HepG2 (cell line): ENCODE data around the gene TNRC18. TPM values are rescaled to one million over a fixed set of nuclear protein-coding genes. Genes with fewer than 3 reads are reported as not detected.

Experiments used
- ATAC-seq: fragments of 200-7000 bp; cut with Tn5 transposase; 3 replicates; pipeline ENCODE4 v1.9.1; 2020; ENCODE audit warnings: mild to moderate bottlenecking, moderate library complexity
- BruUV-seq: library from RNA; stranded (reverse); fragments of 400-500 nt; replicated peaks from 2 replicates; lab custom pipeline; 2021; lab: Mats Ljungman, UMichigan
- CTCF ChIA-PET: fragments of 300-600 bp; formaldehyde crosslinking; extraction: SDS; loops from one replicate; lab custom pipeline; 2021; ENCODE audit warnings: low total read pairs, inconsistent platforms, low intra/inter-chr PET ratio; lab: Yijun Ruan, JAX
- POLR2A ChIA-PET: fragments of 350-600 bp; sonication (Branson Sonifier 250); formaldehyde crosslinking; loops from one replicate; lab custom pipeline; 2020; ENCODE audit warnings: antibody characterized with exemption, inconsistent platforms; lab: Yijun Ruan, JAX
- DNase-seq: peaks from one replicate; pipeline ENCODE4 v3.0.0-alpha.2; 2015; ENCODE audit warnings: low spot score
- FAIRE-seq: peaks from 3 replicates; lab custom pipeline; 2011; peaks lifted over from hg19 to GRCh38; lab: Jason Lieb, UNC
- H2AFZ ChIP-seq: one replicate; pipeline ENCODE4 v1.6.1; 2011; ENCODE audit warnings: low read length, inconsistent platforms
- H3K27ac ChIP-seq: fragments of 300-600 bp; 3 replicates; pipeline ENCODE4 v1.8.0; 2011; ENCODE audit warnings: mixed run types, mild to moderate bottlenecking, mixed read lengths, low read length, inconsistent platforms; ENCODE audit not compliant: insufficient read depth; ENCODE audit errors: extremely low read length
- H3K27me3 ChIP-seq, 2 experiments: fragments of 200-600 bp in 1 of 2; 2 replicates in 1 of 2; 3 replicates in 1 of 2; pipeline versions ENCODE4 v1.6.0 to v1.8.0; 2011; ENCODE audit warnings: low read length in 2 of 2, mild to moderate bottlenecking in 2 of 2, moderate library complexity in 2 of 2, inconsistent platforms in 1 of 2; ENCODE audit not compliant: insufficient read depth in 2 of 2, control insufficient read depth in 1 of 2
- H3K36me3 ChIP-seq, 2 experiments: fragments of 200-600 bp in 1 of 2; replicated peaks in 1 of 2; 2 replicates in 1 of 2; 3 replicates in 1 of 2; pipeline versions ENCODE4 v1.5.1 to v1.8.0; 2011; ENCODE audit warnings: low read length in 2 of 2, inconsistent platforms in 1 of 2; ENCODE audit not compliant: insufficient read depth in 2 of 2, control insufficient read depth in 1 of 2
- H3K4me1 ChIP-seq: 2 replicates; pipeline ENCODE4 v1.5.1; 2012; ENCODE audit warnings: low read length, inconsistent platforms; ENCODE audit not compliant: insufficient read depth
- H3K4me2 ChIP-seq: 2 replicates; pipeline ENCODE4 v1.6.0; 2011; ENCODE audit warnings: low read depth, low read length, inconsistent platforms
- H3K4me3 ChIP-seq, 3 experiments: fragments of 200-600 bp in 1 of 3; sonication (generic), shearing (Covaris generic) in 1 of 3; replicated peaks in 1 of 3; 2 replicates each; pipeline ENCODE4 v1.5.1; 2011 to 2016; ENCODE audit warnings: low read length in 3 of 3, inconsistent platforms in 2 of 3, low read depth in 2 of 3, mild to moderate bottlenecking in 2 of 3, control low read depth in 1 of 3, mixed read lengths in 1 of 3; ENCODE audit not compliant: insufficient read depth in 1 of 3
- H3K79me2 ChIP-seq: one replicate; pipeline ENCODE4 v1.6.1; 2011; ENCODE audit warnings: low read length, inconsistent platforms; ENCODE audit not compliant: insufficient read depth
- H3K9ac ChIP-seq: 2 replicates; pipeline ENCODE4 v1.6.0; 2011; ENCODE audit warnings: mild to moderate bottlenecking, low read depth, low read length, inconsistent platforms; ENCODE audit not compliant: insufficient read depth
- H3K9me3 ChIP-seq: 2 replicates; pipeline ENCODE4 v1.5.1; 2012; ENCODE audit warnings: mild to moderate bottlenecking, low read length
- H4K20me1 ChIP-seq: 2 replicates; pipeline ENCODE4 v1.6.0; 2011; ENCODE audit warnings: inconsistent platforms, mild to moderate bottlenecking, low read length, moderate library complexity; ENCODE audit not compliant: insufficient read depth
- ARID2 ChIP-seq: sonication (generic); formaldehyde crosslinking; IDR thresholded peaks from 2 replicates; pipeline ENCODE4 v1.8.1; 2022; ENCODE audit warnings: mild to moderate bottlenecking, missing genetic modification reagents, borderline replicate concordance
- BRD4 ChIP-seq: sonication (generic); formaldehyde crosslinking; IDR thresholded peaks from 2 replicates; pipeline ENCODE4 v1.4.0; 2020; ENCODE audit warnings: missing genetic modification reagents
- NRL ChIP-seq: sonication (generic); formaldehyde crosslinking; IDR thresholded peaks from 2 replicates; pipeline ENCODE4 v1.5.0; 2020; ENCODE audit warnings: missing genetic modification reagents, mild to moderate bottlenecking, moderate library complexity, borderline replicate concordance
- RBM22 ChIP-seq: fragments of 200-400 bp; formaldehyde crosslinking; optimal IDR thresholded peaks from 2 replicates; pipeline ENCODE3; 2017; ENCODE audit warnings: mild to moderate bottlenecking, low read length, moderate library complexity
- ZNF121 ChIP-seq: sonication (generic); formaldehyde crosslinking; IDR thresholded peaks from 2 replicates; pipeline ENCODE4 v1.5.0; 2020; ENCODE audit warnings: mild to moderate bottlenecking, missing genetic modification reagents
- WGBS: methylation state at CpG from one replicate; pipeline ENCODE4 v1.1.6; 2017; ENCODE audit warnings: low lambda C conversion rate; 5-methylcytosine and 5-hydroxymethylcytosine counted together
- in situ Hi-C: cut with HindIII; loops from 2 replicates; pipeline ENCODE4 v1.10.0; 2017; ENCODE audit warnings: low pct_unique_long_range_greater_than_20kb; ENCODE audit not compliant: extremely low pct_ligation_motif_present
- intact Hi-C: fragments of 100-400 bp; cut with micrococcal nuclease; formaldehyde crosslinking; loops from one replicate; pipeline ENCODE4 v1.10.0; 2022; ENCODE audit not compliant: unreplicated experiment
- polyA plus RNA-seq, 8 experiments: library from polyadenylated mRNA; depleted of rRNA in 3 of 8; stranded (reverse) in 7 of 8; unstranded in 1 of 8; fragments of >200 nt; fragmentation: Illumina TruSeq in 4 of 8; extraction: Trizol in 4 of 8; gene quantifications; 2 replicates each; pipeline versions ENCODE4 v1.2.1 to v1.2.3, GENCODE V29; 2011 to 2016; ENCODE audit warnings: low read depth in 4 of 8, missing spikeins in 1 of 8, mixed read lengths in 1 of 8; ENCODE audit not compliant: insufficient read depth in 1 of 8
- total RNA-seq, 5 experiments: library from RNA; depleted of rRNA; stranded (reverse); fragments of >200 nt; fragmentation: Illumina TruSeq; extraction: Trizol; gene quantifications; 2 replicates each; pipeline ENCODE4 v1.2.3, GENCODE V29; 2016; ENCODE audit warnings: low read depth in 1 of 5
- TF ChIP-seq, protein P1 (sequence below): sonication (generic); formaldehyde crosslinking; IDR thresholded peaks from 2 replicates; pipeline ENCODE4 v1.8.0; 2022; ENCODE audit warnings: mild to moderate bottlenecking, missing genetic modification reagents; ENCODE audit not compliant: insufficient replicate concordance
- TF ChIP-seq, protein P2 (sequence below): sonication (generic); formaldehyde crosslinking; IDR thresholded peaks from 2 replicates; pipeline ENCODE4 v1.5.0; 2020; ENCODE audit warnings: mild to moderate bottlenecking, missing genetic modification reagents

Gene TNRC18
- total and polyA plus RNA-seq, 2 of the 13 experiments (the other 11 are each of a cell fraction or from before 2014, with no cell fraction given): 11.7 to 17.4 TPM

DNA sequence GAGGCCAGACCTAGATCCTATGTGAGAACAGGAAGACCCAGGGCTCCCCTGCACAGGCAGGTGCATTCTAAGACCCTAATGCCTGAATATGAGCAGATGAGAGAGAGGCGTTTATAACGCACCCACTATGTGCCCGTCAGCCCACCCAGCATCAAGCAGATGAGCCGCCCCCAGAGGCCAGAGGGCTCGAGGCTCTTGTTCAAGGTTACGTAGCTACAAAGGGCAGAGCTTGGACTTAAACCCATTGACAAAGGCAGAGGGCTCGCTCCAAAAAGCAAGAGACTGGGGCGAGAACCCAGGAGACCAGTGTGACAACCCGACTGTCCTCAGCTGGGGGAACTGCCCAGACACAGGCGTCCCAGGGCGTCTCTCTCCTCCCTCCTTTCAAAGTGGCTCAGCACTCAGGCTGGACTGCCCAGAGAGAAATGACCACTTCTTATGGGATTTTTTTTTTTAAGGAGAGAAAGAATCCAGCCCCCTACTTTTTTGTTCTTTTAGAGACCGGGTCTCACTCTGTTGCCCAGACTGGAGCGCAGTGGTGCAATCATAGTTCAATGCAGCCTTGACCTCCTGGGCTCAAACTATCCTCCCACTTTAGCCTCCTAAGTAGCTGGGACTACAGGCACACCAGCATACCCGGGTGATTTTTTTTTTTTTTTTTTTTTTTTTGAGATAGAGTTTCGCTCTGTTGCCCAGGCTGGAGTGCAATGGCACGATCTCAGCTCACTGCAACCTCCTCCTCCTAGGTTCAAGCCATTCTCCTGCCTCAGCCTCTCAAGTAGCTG, 40.1 kb downstream of the TNRC18 start:
- DNase-seq (no peak), ATAC-seq (no peak), FAIRE-seq (no peak)
- Histone ChIP-seq H3K4me3 (no peak overlapping the region), H3K9ac (no peak overlapping the region), H3K27ac (no peak overlapping the region), H3K36me3 (peaks cover 23 to 33% of the 10 kb centered on the region in 2 experiments; a peak in 4 of 5 replicates), H3K4me2 (no peak overlapping the region), H3K79me2 (peaks cover 52% of the 10 kb centered on the region), H3K27me3 (no peaks in the 10 kb centered on the region), H3K4me1 (peaks cover 10% of the 10 kb centered on the region; the same call in 1 of the 2 replicates), H3K9me3 (no peaks in the 10 kb centered on the region), H4K20me1 (peaks cover 63% of the 10 kb centered on the region; the same call in 1 of the 2 replicates), H2AFZ (no peak overlapping the region)
- CTCF ChIA-PET: no interaction called here
- TF ChIP-seq, protein P1, sequence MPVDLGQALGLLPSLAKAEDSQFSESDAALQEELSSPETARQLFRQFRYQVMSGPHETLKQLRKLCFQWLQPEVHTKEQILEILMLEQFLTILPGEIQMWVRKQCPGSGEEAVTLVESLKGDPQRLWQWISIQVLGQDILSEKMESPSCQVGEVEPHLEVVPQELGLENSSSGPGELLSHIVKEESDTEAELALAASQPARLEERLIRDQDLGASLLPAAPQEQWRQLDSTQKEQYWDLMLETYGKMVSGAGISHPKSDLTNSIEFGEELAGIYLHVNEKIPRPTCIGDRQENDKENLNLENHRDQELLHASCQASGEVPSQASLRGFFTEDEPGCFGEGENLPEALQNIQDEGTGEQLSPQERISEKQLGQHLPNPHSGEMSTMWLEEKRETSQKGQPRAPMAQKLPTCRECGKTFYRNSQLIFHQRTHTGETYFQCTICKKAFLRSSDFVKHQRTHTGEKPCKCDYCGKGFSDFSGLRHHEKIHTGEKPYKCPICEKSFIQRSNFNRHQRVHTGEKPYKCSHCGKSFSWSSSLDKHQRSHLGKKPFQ (CRISPR knock-in tag): no peak
- TF ChIP-seq, protein P2, sequence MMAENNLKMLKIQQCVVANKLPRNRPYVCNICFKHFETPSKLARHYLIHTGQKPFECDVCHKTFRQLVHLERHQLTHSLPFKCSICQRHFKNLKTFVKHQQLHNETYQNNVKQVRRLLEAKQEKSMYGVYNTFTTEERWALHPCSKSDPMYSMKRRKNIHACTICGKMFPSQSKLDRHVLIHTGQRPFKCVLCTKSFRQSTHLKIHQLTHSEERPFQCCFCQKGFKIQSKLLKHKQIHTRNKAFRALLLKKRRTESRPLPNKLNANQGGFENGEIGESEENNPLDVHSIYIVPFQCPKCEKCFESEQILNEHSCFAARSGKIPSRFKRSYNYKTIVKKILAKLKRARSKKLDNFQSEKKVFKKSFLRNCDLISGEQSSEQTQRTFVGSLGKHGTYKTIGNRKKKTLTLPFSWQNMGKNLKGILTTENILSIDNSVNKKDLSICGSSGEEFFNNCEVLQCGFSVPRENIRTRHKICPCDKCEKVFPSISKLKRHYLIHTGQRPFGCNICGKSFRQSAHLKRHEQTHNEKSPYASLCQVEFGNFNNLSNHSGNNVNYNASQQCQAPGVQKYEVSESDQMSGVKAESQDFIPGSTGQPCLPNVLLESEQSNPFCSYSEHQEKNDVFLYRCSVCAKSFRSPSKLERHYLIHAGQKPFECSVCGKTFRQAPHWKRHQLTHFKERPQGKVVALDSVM (CRISPR knock-in tag): peak; percentile 69
- TF ChIP-seq ARID2 (CRISPR knock-in tag) (no peak), RBM22 (peak; percentile 82), ZNF121 (CRISPR knock-in tag) (peak; percentile 43; the same call in 1 of the 2 replicates), NRL (CRISPR knock-in tag) (no peak), BRD4 (CRISPR knock-in tag) (no peak)
- no TSS peak for BruUV-seq
- in situ Hi-C loops (no loop called here), intact Hi-C loops (no loop called here)
- POLR2A ChIA-PET: interaction anchor here (1.0 to 1.3 kb wide), 2 partner anchors 13 to 21 kb away, joined by 3 read pairs; no protein-coding TSS in a partner anchor
- WGBS: 87% methylated on average over 13 of the region's 16 CpGs
